GM10266 (cell line): ENCODE results near the gene UBN2.
"Not testable (repeated sequence)": the region's sequence is repeated elsewhere in the genome, so short reads cannot be mapped to it uniquely, and the experiment has no call there.

Experiments used
- DNase-seq: peaks from one replicate; pipeline ENCODE4 v3.0.0; 2012; ENCODE audit errors: extremely low spot score
- CTCF ChIP-seq: IDR thresholded peaks from 2 replicates; pipeline ENCODE4 v1.5.1; 2012; ENCODE audit warnings: mild to moderate bottlenecking, low read depth; ENCODE audit not compliant: control insufficient read depth, insufficient read depth; ENCODE audit errors: missing control alignments

UBN2 gene

GRCh38 chr7:139226988-139227488 is 4.0 kb upstream of the UBN2 start:
- DNase-seq = not testable (repeated sequence)

GRCh38 chr7:139230023-139230422 is 1.0 kb upstream of the UBN2 start:
- no peak for TF ChIP-seq CTCF
- no peak for DNase-seq

- peak; percentile 31 for DNase-seq
- TF ChIP-seq CTCF = no peak
These were observed 608 bp upstream of the UBN2 start for GRCh38 chr7:139230484-139230773.

- peak; percentile 61 for DNase-seq
These were observed 708 bp downstream of the UBN2 start for GRCh38 chr7:139231513-139232376.

GRCh38 chr7:139232377-139232717 is 1.3 kb downstream of the UBN2 start:
- DNase-seq = no peak
- no peak for TF ChIP-seq CTCF

More at GRCh38 chr7:139231513-139232376, 708 bp downstream of the UBN2 start:
- no peak for TF ChIP-seq CTCF

GRCh38 chr7:139232904-139233303 is 1.9 kb downstream of the UBN2 start:
- no peak for TF ChIP-seq CTCF
- no peak for DNase-seq

- no peak for TF ChIP-seq CTCF
- DNase-seq = no peak
These were observed 10.2 kb downstream of the UBN2 start for GRCh38 chr7:139241258-139241657.
